WTC11 (cell line): Measurements from ENCODE around the gene HID1. TPM values are rescaled to one million over a fixed set of nuclear protein-coding genes. Genes with fewer than 3 reads are reported as not detected.
"Not testable (repeated sequence)": the region's sequence is repeated elsewhere in the genome, so short reads cannot be mapped to it uniquely, and the experiment has no call there.

ENCODE experiments used
- ATAC-seq: fragments of 200-7000 bp; cut with Tn5 transposase; 2 replicates; pipeline ENCODE4 v1.10.0; 2021; ENCODE audit warnings: mild to moderate bottlenecking, moderate library complexity
- CTCF ChIA-PET: fragments of 300-600 bp; sonication (Branson Sonifier 250); formaldehyde crosslinking; loops from one replicate; lab custom pipeline; 2021; ENCODE audit warnings: antibody characterized with exemption; lab: Charles Lee
- POLR2A ChIA-PET: fragments of 350-600 bp; sonication (Branson Sonifier 250); formaldehyde crosslinking; loops from one replicate; lab custom pipeline; 2021; ENCODE audit warnings: antibody characterized with exemption; lab: Charles Lee
- DNase-seq: peaks from one replicate; pipeline ENCODE4 v3.0.0; 2021; ENCODE audit warnings: low spot score
- H3K27ac Mint-ChIP-seq: 2 replicates; pipeline ENCODE4 v1.8.0; 2021; ENCODE audit warnings: mixed read lengths
- H3K27me3 Mint-ChIP-seq: 2 replicates; pipeline ENCODE4 v1.8.0; 2021; ENCODE audit warnings: low read depth, mild to moderate bottlenecking, moderate library complexity, mixed read lengths
- H3K36me3 Mint-ChIP-seq: 2 replicates; pipeline ENCODE4 v1.8.0; 2021; ENCODE audit warnings: mixed read lengths
- H3K4me1 Mint-ChIP-seq: 2 replicates; pipeline ENCODE4 v1.8.0; 2022; ENCODE audit warnings: mixed read lengths
- H3K4me3 Mint-ChIP-seq: 2 replicates; pipeline ENCODE4 v1.8.0; 2021; ENCODE audit warnings: mild to moderate bottlenecking, moderate library complexity, mixed read lengths
- H3K9me3 Mint-ChIP-seq: 2 replicates; pipeline ENCODE4 v1.8.0; 2021; ENCODE audit warnings: mixed read lengths
- ATF2 ChIP-seq: sonication (generic); formaldehyde crosslinking; IDR thresholded peaks from 2 replicates; pipeline ENCODE4 v1.8.1; 2022; ENCODE audit warnings: low read depth, missing genetic modification reagents, borderline replicate concordance
- CBFB ChIP-seq: sonication (generic); formaldehyde crosslinking; IDR thresholded peaks from 2 replicates; pipeline ENCODE4 v1.8.1; 2022; ENCODE audit warnings: mild to moderate bottlenecking, low read depth, missing genetic modification reagents
- ELF4 ChIP-seq: sonication (generic); formaldehyde crosslinking; IDR thresholded peaks from 2 replicates; pipeline ENCODE4 v1.8.1; 2022; ENCODE audit warnings: low read depth, mild to moderate bottlenecking, moderate library complexity, missing genetic modification reagents
- HMGA2 ChIP-seq: fragments of 250-450 bp; sonication (Bioruptor Pico); IDR thresholded peaks from 2 replicates; pipeline ENCODE4 v1.4.0; 2021; ENCODE audit warnings: mild to moderate bottlenecking, moderate library complexity
- KAT7 ChIP-seq: sonication (generic); formaldehyde crosslinking; IDR thresholded peaks from 2 replicates; pipeline ENCODE4 v1.8.1; 2023; ENCODE audit warnings: missing genetic modification reagents, mild to moderate bottlenecking, borderline replicate concordance
- NR2C2 ChIP-seq: sonication (generic); formaldehyde crosslinking; IDR thresholded peaks from 2 replicates; pipeline ENCODE4 v1.8.0; 2022; ENCODE audit warnings: mild to moderate bottlenecking, missing genetic modification reagents
- NR3C1 ChIP-seq: sonication (generic); formaldehyde crosslinking; conservative IDR thresholded peaks from 2 replicates; pipeline ENCODE4 v1.8.1; 2023; ENCODE audit warnings: low read depth, mild to moderate bottlenecking, missing genetic modification reagents
- TEAD1 ChIP-seq: sonication (generic); formaldehyde crosslinking; IDR thresholded peaks from 2 replicates; pipeline ENCODE4 v1.8.0; 2022; ENCODE audit warnings: mild to moderate bottlenecking, missing genetic modification reagents
- TEAD4 ChIP-seq: sonication (generic); formaldehyde crosslinking; IDR thresholded peaks from 2 replicates; pipeline ENCODE4 v1.8.0; 2022; ENCODE audit warnings: mild to moderate bottlenecking, missing genetic modification reagents
- ZNF121 ChIP-seq: sonication (generic); formaldehyde crosslinking; IDR thresholded peaks from 2 replicates; pipeline ENCODE4 v1.8.0; 2023; ENCODE audit warnings: missing genetic modification reagents
- ZNF219 ChIP-seq: sonication (generic); formaldehyde crosslinking; IDR thresholded peaks from 2 replicates; pipeline ENCODE4 v1.8.0; 2023; ENCODE audit warnings: missing genetic modification reagents, mild to moderate bottlenecking, borderline replicate concordance
- ZNF263 ChIP-seq: sonication (generic); formaldehyde crosslinking; IDR thresholded peaks from 2 replicates; pipeline ENCODE4 v1.8.1; 2022; ENCODE audit warnings: low read depth, mild to moderate bottlenecking, moderate library complexity, missing genetic modification reagents
- ZNF317 ChIP-seq: sonication (generic); formaldehyde crosslinking; IDR thresholded peaks from 2 replicates; pipeline ENCODE4 v1.8.1; 2023; ENCODE audit warnings: low read depth, mild to moderate bottlenecking, moderate library complexity, missing genetic modification reagents, borderline replicate concordance
- ZNF396 ChIP-seq: fragments of 250-450 bp; sonication (Bioruptor Pico); IDR thresholded peaks from 2 replicates; pipeline ENCODE4 v1.8.0; 2021; ENCODE audit warnings: mild to moderate bottlenecking, moderate library complexity, borderline replicate concordance
- ZNF512 ChIP-seq: sonication (generic); formaldehyde crosslinking; IDR thresholded peaks from 2 replicates; pipeline ENCODE4 v1.8.1; 2022; ENCODE audit warnings: missing genetic modification reagents, borderline replicate concordance
- ZNF532 ChIP-seq: fragments of 250-450 bp; sonication (Bioruptor Pico); IDR thresholded peaks from 2 replicates; pipeline ENCODE4 v1.9.0; 2021; ENCODE audit warnings: mild to moderate bottlenecking, borderline replicate concordance
- total RNA-seq: library from RNA; stranded (reverse); gene quantifications from 3 replicates; pipeline ENCODE4 v1.2.3, GENCODE V29; 2021
- TF ChIP-seq, protein P1 (sequence below): fragments of 250-450 bp; sonication (Bioruptor Pico); IDR thresholded peaks from 2 replicates; pipeline ENCODE4 v1.9.0; 2021; ENCODE audit warnings: mild to moderate bottlenecking
- TF ChIP-seq, protein P2 (sequence below): sonication (generic); formaldehyde crosslinking; IDR thresholded peaks from 2 replicates; pipeline ENCODE4 v1.8.0; 2023; ENCODE audit warnings: mild to moderate bottlenecking, missing genetic modification reagents

HID1 gene
- total RNA-seq, 1 experiment from 2014 or later = 16.7 TPM

- not testable (repeated sequence) for DNase-seq, H3K4me3 Mint-ChIP-seq, ATAC-seq, H3K36me3 Mint-ChIP-seq, H3K9me3 Mint-ChIP-seq, H3K27ac Mint-ChIP-seq
- Mint-ChIP-seq H3K4me1 (peaks cover 12% of the 10 kb centered on the region), H3K27me3 (peaks cover 37% of the 10 kb centered on the region)
- TF ChIP-seq ZNF121 (CRISPR knock-in tag) = peak; percentile 62; the same call in 1 of the 2 replicates
- ChIA-PET POLR2A (interaction anchor here (0.6 kb wide), 1 partner anchor 258 kb away, joined by 6 read pairs; no protein-coding TSS in a partner anchor), CTCF (interaction anchor here (0.7 to 7.5 kb wide), 3 partner anchors 7 to 107 kb away, joined by 4 to 133 read pairs (median 4); no protein-coding TSS in a partner anchor)
Observed at GRCh38 chr17:74969501-74969900, 3.1 kb downstream of the HID1 start.

DNA sequence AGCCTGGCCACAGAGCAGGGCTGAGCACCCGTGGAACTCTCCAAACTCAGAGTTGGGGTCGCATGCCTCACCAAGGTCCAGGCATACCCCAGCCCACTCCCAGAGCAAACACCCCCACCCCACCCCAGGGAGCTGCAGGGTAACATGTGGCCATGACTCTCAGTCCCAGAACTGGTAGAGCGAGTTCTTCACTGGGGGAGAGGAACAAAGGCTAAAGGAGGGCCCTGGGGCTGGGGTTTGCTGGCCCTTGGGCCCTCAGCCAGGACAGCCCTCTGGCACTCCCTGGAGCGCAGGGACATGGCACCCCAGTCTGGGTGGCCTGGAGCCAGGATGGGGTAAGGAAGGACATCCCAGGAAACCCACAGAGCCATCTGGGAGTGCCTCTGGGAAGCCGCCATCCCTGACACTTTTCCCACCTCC is 4.2 kb downstream of the HID1 start:
- no peak overlapping the region for H3K4me3 Mint-ChIP-seq
- H3K36me3 Mint-ChIP-seq = no peaks in the 10 kb centered on the region
- ChIA-PET POLR2A (interaction anchor here (0.8 to 0.9 kb wide), 2 partner anchors 20 to 43 kb away, joined by 3 read pairs; no protein-coding TSS in a partner anchor), CTCF (interaction anchor here (1.2 to 7.5 kb wide), 7 partner anchors 6 to 106 kb away, joined by 3 to 133 read pairs (median 5); partner anchors contain the start of genes CDR2L, MRPL58 and OTOP2)
- H3K27me3 Mint-ChIP-seq = peaks cover 26% of the 10 kb centered on the region
- H3K4me1 Mint-ChIP-seq = peaks cover 14% of the 10 kb centered on the region
- TF ChIP-seq CBFB (no peak), KAT7 (no peak), ZNF317 (CRISPR knock-in tag) (no peak), ZNF263 (CRISPR knock-in tag) (no peak), NR3C1 (CRISPR knock-in tag) (no peak), NR2C2 (CRISPR knock-in tag) (no peak), ZNF396 (CRISPR knock-in tag) (no peak), TEAD4 (CRISPR knock-in tag) (no peak), TEAD1 (CRISPR knock-in tag) (no peak), ZNF532 (no peak), ATF2 (no peak), ELF4 (CRISPR knock-in tag) (no peak), HMGA2 (no peak), ZNF512 (CRISPR knock-in tag) (no peak), ZNF219 (CRISPR knock-in tag) (no peak)
- TF ChIP-seq, protein P1, sequence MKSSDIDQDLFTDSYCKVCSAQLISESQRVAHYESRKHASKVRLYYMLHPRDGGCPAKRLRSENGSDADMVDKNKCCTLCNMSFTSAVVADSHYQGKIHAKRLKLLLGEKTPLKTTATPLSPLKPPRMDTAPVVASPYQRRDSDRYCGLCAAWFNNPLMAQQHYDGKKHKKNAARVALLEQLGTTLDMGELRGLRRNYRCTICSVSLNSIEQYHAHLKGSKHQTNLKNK (CRISPR knock-in tag) = no peak
- TF ChIP-seq, protein P2, sequence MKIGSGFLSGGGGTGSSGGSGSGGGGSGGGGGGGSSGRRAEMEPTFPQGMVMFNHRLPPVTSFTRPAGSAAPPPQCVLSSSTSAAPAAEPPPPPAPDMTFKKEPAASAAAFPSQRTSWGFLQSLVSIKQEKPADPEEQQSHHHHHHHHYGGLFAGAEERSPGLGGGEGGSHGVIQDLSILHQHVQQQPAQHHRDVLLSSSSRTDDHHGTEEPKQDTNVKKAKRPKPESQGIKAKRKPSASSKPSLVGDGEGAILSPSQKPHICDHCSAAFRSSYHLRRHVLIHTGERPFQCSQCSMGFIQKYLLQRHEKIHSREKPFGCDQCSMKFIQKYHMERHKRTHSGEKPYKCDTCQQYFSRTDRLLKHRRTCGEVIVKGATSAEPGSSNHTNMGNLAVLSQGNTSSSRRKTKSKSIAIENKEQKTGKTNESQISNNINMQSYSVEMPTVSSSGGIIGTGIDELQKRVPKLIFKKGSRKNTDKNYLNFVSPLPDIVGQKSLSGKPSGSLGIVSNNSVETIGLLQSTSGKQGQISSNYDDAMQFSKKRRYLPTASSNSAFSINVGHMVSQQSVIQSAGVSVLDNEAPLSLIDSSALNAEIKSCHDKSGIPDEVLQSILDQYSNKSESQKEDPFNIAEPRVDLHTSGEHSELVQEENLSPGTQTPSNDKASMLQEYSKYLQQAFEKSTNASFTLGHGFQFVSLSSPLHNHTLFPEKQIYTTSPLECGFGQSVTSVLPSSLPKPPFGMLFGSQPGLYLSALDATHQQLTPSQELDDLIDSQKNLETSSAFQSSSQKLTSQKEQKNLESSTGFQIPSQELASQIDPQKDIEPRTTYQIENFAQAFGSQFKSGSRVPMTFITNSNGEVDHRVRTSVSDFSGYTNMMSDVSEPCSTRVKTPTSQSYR (CRISPR knock-in tag) = no peak
- no peak for ATAC-seq
- H3K9me3 Mint-ChIP-seq = no peaks in the 10 kb centered on the region
- H3K27ac Mint-ChIP-seq = no peak overlapping the region
- DNase-seq = no peak
